ENCODE results near the gene AMZ1. TPM values are rescaled to one million over a fixed set of nuclear protein-coding genes. Genes with fewer than 3 reads are reported as not detected.

Gene AMZ1
- total RNA-seq, 2 experiments from 2014 or later: 0.17 TPM

DNA sequence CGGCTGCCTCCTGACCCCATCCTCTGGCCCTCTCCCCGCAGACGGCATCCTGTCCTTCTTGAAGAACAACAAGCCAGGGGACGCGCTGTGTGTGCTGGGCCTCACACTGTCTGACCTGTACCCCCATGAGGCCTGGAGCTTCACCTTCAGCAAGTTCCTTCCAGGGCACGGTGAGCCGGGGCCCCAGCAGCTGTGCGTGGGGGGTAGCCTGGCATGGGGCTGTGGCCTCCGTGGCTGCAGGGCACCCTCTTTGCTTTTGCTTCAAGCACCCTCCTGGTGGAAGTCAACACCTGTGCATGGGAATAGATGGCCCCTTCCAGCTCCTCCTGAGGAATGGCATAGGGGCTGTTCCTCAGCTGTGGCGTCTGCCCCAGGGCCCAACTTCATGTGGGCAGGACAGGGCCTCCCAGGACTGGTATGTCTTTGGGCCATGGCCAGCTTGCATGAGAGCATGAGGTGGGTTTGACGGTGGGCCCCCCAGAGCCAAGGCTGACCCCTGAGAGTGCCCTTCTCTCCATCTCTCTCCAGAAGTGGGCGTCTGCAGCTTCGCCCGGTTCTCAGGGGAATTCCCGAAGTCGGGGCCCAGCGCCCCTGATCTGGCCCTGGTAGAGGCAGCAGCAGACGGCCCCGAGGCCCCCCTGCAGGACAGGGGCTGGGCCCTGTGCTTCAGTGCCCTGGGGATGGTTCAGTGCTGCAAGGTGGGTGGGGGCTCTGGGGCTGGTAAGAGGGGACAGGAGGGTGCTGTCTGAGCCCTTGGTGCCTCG is 20.7 kb downstream of the AMZ1 start:
- POLR2A ChIA-PET: interaction anchor here (0.5 to 5.8 kb wide), 4 partner anchors 9 to 79 kb away, joined by 3 to 45 read pairs (median 10); no protein-coding TSS in a partner anchor
- no peak for DNase-seq
- Mint-ChIP-seq H3K4me1 (peaks cover 17% of the 10 kb centered on the region), H3K9me3 (no peaks in the 10 kb centered on the region), H3K27ac (no peak overlapping the region), H3K27me3 (peaks cover 58% of the 10 kb centered on the region), H3K4me3 (no peak overlapping the region), H3K36me3 (peaks cover 1% of the 10 kb centered on the region)
- ATAC-seq (ENCODE audit: low read depth): no peak

DNA sequence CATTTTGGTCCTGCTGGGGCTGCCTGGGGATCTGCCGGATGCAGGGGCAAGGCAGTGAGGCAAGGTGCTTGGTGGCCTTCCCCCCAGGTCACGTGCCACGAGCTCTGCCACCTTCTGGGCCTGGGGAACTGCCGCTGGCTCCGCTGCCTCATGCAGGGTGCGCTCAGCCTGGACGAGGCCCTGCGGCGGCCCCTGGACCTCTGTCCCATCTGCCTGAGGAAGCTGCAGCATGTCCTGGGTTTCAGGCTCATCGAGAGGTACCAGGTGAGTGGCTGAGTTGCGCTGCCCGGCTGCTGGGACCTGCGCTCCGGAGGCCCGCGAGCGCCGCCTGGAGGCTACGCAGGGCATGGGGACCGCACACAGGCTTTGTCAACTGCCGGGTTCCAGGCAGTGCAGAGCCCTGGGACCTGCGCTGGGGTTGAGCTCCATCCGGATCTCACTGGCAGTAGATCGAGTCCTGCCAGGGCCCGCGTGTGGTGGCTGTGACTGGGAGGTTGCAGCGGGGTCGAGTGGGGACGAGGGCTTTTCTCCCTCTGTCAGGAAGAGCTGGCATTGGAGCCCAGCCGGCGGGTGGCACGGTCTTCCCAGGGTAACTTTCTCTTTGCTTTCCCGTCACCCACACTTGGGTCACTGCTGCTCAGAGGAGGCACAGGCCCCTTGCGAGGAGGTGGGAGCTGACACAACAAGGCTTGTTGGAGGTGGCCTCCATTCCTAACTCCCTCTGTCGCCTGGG is 21.7 kb downstream of the AMZ1 start:
- Mint-ChIP-seq H3K27ac (no peak overlapping the region), H3K27me3 (peaks cover 62% of the 10 kb centered on the region), H3K4me3 (peak overlapping the region; percentile 44), H3K9me3 (no peaks in the 10 kb centered on the region), H3K4me1 (peaks cover 26% of the 10 kb centered on the region), H3K36me3 (peaks cover 1% of the 10 kb centered on the region)
- POLR2A ChIA-PET: interaction anchor here (0.6 to 5.8 kb wide), 6 partner anchors 9 to 78 kb away, joined by 3 to 45 read pairs (median 6); partner anchors contain the start of gene TTYH3
- ATAC-seq (ENCODE audit: low read depth): peak; percentile 91
- peak; percentile 89 for DNase-seq

DNA sequence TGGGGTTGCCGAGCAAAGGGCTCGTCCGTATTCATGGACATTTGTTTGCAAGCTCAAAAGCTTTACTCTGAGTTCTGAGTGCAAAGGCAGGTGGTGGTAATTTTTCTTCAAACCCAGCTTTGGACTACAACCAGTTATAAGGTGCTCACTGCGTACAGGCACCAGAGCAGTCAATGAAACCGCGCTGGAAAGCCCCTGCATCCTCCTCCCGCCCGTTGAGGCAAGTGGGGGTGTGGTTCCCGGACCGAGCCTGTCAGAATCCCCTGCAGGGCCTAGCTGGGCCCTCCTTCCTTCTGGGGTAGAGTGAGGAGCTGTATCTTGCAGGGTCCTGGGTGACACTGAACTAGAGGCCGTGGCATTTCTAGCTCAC is 22.3 kb downstream of the AMZ1 start:
- H3K27ac Mint-ChIP-seq: no peak overlapping the region
- H3K9me3 Mint-ChIP-seq: no peaks in the 10 kb centered on the region
- POLR2A ChIA-PET: interaction anchor here (0.6 to 5.8 kb wide), 7 partner anchors 9 to 188 kb away, joined by 3 to 45 read pairs (median 5); partner anchors contain the start of gene TTYH3
- ATAC-seq (ENCODE audit: low read depth) (no peak), DNase-seq (no peak)
- peak overlapping the region; percentile 44 for H3K4me3 Mint-ChIP-seq
- H3K36me3 Mint-ChIP-seq: peaks cover 1% of the 10 kb centered on the region
- peaks cover 61% of the 10 kb centered on the region for H3K27me3 Mint-ChIP-seq
- H3K4me1 Mint-ChIP-seq: peaks cover 31% of the 10 kb centered on the region

DNA sequence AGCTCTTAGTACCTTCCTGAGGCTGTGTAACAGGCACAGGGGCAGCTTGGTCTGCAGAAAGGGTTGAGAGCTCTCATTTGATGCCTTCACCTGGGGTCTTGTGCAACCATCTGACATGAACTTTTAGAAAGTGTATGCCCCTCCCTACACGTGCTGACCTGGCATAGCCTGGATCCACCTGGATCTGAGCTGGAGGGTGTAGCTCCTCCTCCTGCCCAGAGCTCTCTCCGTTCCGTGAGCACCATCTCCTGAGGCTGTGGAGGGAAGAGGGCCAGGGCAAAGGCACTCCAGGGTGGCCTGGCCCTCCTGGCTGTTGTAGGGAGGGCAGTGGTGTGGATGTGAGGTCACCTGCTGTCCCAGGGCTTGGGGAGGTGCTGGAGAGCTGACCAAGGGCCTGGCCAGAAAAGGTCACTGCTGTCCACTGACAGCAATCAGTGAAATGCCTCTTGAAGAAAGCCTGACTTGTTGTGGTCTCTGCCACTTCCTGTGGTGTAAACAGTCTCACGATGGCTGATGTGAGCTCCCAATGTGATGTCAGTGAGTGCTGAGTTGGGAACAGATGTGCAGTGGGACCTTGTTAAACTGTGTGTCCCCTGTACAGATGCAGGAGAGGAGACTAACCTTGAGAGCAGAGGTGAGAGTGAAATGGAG is 23.0 kb downstream of the AMZ1 start:
- Mint-ChIP-seq H3K27me3 (peaks cover 56% of the 10 kb centered on the region), H3K36me3 (peaks cover 1% of the 10 kb centered on the region), H3K4me1 (peaks cover 39% of the 10 kb centered on the region), H3K9me3 (no peaks in the 10 kb centered on the region), H3K4me3 (peak overlapping the region; percentile 62), H3K27ac (peak overlapping the region; percentile 73)
- peak; percentile 51 for ATAC-seq (ENCODE audit: low read depth)
- DNase-seq: peak; percentile 55
- POLR2A ChIA-PET: interaction anchor here (0.7 to 5.8 kb wide), 8 partner anchors 8 to 203 kb away, joined by 3 to 45 read pairs (median 4); no protein-coding TSS in a partner anchor

DNA sequence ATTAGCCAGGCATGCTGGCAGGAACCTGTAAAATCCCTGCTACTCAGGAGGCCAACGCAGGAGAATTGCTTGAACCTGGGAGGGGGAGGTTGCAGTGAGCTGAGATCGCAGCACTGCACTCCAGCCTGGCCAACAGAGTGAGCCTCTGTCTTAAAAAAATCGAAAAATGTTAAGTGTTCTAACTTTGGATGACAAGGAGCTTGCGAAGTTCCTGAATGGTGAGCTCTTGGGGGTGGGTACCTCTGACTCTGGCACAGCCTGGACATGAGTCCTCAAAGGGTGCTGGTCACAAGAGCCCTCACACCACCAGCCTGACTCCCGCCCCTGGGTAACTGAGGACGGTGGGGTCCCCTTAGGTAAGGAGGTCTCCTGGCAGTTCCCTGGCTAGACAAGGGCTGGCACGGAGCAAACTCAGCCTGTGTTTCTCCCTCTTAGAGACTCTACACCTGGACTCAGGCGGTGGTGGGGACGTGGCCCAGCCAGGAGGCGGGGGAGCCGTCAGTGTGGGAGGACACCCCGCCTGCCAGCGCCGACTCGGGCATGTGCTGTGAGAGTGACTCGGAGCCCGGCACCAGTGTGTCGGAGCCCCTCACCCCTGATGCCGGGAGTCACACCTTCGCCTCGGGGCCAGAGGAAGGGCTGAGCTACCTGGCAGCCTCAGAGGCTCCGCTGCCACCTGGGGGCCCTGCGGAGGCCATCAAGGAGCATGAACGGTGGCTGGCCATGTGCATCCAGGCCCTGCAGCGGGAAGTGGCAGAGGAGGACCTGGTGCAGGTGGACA is 24.1 kb downstream of the AMZ1 start:
- POLR2A ChIA-PET: interaction anchor here (0.7 to 5.8 kb wide), 3 partner anchors 9 to 67 kb away, joined by 4 to 45 read pairs (median 12); no protein-coding TSS in a partner anchor
- H3K4me1 Mint-ChIP-seq: peaks cover 44% of the 10 kb centered on the region
- no peak overlapping the region for H3K27ac Mint-ChIP-seq
- H3K27me3 Mint-ChIP-seq: peaks cover 57% of the 10 kb centered on the region
- no peaks in the 10 kb centered on the region for H3K9me3 Mint-ChIP-seq
- H3K4me3 Mint-ChIP-seq: no peak overlapping the region
- ATAC-seq (ENCODE audit: low read depth) (no peak), DNase-seq (no peak)
- peaks cover 1% of the 10 kb centered on the region for H3K36me3 Mint-ChIP-seq

DNA sequence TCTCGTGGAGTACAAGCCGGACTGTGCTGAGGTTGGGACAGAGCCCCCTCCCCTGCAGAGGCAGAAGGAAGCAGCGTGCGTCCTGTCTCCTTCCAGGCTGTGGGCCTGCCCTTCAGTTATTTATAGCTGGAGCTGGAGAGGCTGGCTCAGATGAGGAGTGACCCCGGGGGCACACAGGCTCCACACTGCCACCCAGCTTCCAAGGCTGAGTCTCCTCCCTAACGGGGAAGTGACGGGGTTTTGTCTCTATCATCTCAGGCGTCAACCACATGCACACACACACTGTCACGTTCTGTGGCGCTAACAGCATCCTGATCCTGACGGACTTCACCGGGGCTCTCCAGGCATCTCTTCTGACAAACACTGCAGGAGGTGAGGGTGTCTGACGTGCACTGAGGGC is 25.4 kb downstream of the AMZ1 start:
- Mint-ChIP-seq H3K27ac (no peak overlapping the region), H3K27me3 (peaks cover 49% of the 10 kb centered on the region), H3K9me3 (no peaks in the 10 kb centered on the region), H3K4me1 (peaks cover 46% of the 10 kb centered on the region), H3K36me3 (peaks cover 1% of the 10 kb centered on the region), H3K4me3 (no peak overlapping the region)
- no peak for DNase-seq
- ATAC-seq (ENCODE audit: low read depth): no peak
- POLR2A ChIA-PET: no interaction called here

DNA sequence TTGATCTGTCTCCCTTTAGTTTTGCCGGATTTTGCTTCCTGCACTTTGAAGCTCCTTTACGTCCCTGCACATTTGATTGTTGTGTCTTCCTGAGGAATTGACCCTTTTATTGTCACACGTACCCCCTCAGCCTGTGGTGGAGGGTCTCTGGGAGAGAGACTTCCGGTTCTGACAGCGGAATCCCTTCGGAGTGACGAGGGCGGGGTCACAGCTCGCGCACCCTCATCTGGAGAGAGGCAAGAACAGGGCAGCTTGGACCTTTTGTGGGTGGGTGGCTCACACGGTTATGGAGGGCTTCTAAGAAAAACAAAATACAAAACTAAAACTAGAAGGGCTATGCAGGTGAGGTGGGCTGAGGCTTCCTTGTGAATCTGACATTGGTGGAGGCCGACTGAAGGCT is 26.0 kb downstream of the AMZ1 start:
- H3K4me3 Mint-ChIP-seq: no peak overlapping the region

DNA sequence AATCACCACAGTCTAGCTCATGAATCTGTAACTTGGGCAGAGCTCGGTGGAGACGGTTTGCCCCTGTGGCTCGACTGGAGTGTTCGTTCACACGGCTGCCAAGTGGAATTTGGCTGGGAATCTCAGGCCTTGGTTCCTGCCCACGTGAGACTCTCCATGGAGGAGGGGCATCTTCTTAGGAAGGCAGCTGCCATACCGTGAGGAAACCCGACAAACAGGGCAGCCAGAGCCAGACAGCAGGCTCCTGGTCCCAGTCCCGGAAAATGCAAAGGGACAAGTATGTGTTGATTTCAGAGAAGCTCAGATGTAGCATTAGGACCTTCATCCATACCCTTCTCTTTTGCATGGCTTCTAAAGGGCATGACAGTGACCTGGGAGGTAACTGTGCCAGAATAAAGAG is 26.6 kb downstream of the AMZ1 start:
- POLR2A ChIA-PET: interaction anchor here (0.6 kb wide), 1 partner anchor 30 kb away, joined by 4 read pairs; no protein-coding TSS in a partner anchor
- H3K27ac Mint-ChIP-seq: peak overlapping the region; percentile 47

More for the DNA sequence above, 26.0 kb downstream of the AMZ1 start:
- Mint-ChIP-seq H3K27me3 (peaks cover 50% of the 10 kb centered on the region), H3K4me1 (peaks cover 51% of the 10 kb centered on the region), H3K36me3 (peaks cover 1% of the 10 kb centered on the region), H3K9me3 (no peaks in the 10 kb centered on the region), H3K27ac (no peak overlapping the region)
- POLR2A ChIA-PET: interaction anchor here (0.6 kb wide), 1 partner anchor 29 kb away, joined by 4 read pairs; no protein-coding TSS in a partner anchor
- ATAC-seq (ENCODE audit: low read depth): no peak
- no peak for DNase-seq

DNA sequence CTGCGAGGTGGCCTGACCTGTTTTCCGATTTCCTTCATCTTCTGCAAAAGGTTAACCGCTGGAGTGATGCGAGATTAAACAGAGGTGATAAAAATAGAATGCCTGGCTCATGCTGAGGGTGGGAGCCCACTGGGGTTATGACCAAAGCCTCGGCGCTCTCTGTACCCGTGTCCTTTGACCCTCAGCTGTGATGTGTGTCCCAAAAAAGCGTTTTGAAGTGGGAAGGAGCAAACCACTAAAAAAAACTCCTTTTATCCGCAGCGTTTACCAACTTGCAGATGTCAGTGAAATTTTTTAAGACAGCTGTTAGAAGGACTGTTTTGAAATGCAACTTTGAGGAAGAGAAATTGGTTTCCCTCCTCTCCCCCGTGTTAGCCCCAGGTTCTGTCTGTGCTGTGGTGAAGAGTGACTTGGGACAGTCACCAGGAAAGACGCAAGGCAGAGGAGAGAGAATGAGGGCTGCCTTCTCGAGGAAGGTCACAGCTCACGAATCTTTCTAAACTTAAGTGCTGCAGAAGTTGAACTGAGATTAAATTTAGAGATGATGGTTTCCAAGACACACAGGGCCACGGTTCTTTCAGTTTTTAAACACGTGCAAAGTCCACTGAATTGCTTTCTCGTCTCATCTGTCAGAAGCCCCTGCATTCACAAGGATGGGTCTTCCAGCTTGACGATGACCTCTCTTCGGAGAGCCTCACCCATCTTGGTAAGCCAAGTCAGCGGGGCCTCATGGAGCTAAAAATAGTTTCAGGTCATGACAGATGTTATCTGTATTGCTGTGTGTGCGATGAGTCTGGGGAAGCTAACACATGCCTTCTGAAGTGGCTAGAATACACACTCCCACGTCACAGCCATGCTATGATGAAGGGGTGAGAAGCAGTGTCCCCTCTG is 27.6 kb downstream of the AMZ1 start:
- Mint-ChIP-seq H3K9me3 (no peaks in the 10 kb centered on the region), H3K4me1 (peaks cover 48% of the 10 kb centered on the region), H3K27me3 (peaks cover 48% of the 10 kb centered on the region), H3K4me3 (peak overlapping the region; percentile 51), H3K27ac (peak overlapping the region; percentile 49), H3K36me3 (peaks cover 1% of the 10 kb centered on the region)
- ATAC-seq (ENCODE audit: low read depth): peak; percentile 38
- POLR2A ChIA-PET: interaction anchor here (1.1 kb wide), 1 partner anchor 17 kb away, joined by 7 read pairs; no protein-coding TSS in a partner anchor
- DNase-seq: no peak

More for the DNA sequence above, 26.6 kb downstream of the AMZ1 start:
- H3K9me3 Mint-ChIP-seq: no peaks in the 10 kb centered on the region
- ATAC-seq (ENCODE audit: low read depth) (no peak), DNase-seq (no peak)
- H3K36me3 Mint-ChIP-seq: peaks cover 1% of the 10 kb centered on the region
- peak overlapping the region; percentile 51 for H3K4me3 Mint-ChIP-seq
- peaks cover 50% of the 10 kb centered on the region for H3K27me3 Mint-ChIP-seq
- H3K4me1 Mint-ChIP-seq: peaks cover 53% of the 10 kb centered on the region

DNA sequence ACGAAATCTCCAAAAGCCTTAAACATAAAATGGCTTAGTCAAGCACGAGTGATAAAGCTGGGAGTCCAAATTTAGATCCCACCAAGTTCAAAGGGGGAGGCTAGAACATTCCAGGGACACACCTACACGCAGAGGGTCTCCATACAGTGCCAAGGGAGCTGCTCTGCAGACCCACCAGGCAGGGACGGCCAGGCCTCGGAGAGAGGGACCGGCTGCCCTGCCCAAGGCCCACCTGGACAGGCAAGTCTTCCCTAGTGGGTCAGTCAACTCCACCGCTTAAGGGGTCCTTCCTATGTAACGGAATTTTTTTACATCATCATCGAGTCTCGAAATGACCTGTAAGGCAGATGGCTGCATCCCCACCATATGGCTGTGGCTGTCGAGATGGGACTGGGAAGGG is 28.5 kb downstream of the AMZ1 start:
- no peak for ATAC-seq (ENCODE audit: low read depth)
- Mint-ChIP-seq H3K27ac (no peak overlapping the region), H3K4me3 (peak overlapping the region; percentile 40)

DNA sequence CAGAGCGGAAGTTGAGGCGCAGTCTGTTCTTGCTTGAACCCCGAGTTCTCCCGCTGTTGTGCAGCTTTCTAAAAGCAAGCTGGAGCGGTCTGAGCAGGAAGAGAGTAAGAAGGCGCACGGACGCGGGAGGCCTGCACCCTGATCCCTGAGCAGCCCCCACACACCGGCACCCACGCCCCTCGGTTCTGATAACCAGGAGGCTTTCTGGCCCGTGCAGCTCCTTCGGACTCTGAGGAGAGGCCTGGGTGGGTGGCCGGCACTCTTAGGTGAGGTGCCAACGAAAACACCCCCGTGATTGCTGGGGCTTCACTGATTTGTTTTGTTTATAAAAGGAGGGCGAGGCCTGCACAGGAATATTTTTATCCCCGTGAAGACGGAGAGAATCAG is 28.9 kb downstream of the AMZ1 start:
- Mint-ChIP-seq H3K4me3 (peak overlapping the region; percentile 40), H3K27ac (no peak overlapping the region), H3K27me3 (peaks cover 43% of the 10 kb centered on the region), H3K9me3 (no peaks in the 10 kb centered on the region), H3K4me1 (peaks cover 44% of the 10 kb centered on the region), H3K36me3 (peaks cover 1% of the 10 kb centered on the region)
- DNase-seq (no peak), ATAC-seq (ENCODE audit: low read depth) (no peak)
- POLR2A ChIA-PET: no interaction called here

More for the DNA sequence above, 28.5 kb downstream of the AMZ1 start:
- H3K4me1 Mint-ChIP-seq: peaks cover 44% of the 10 kb centered on the region
- peaks cover 44% of the 10 kb centered on the region for H3K27me3 Mint-ChIP-seq
- POLR2A ChIA-PET: interaction anchor here (1.1 kb wide), 1 partner anchor 18 kb away, joined by 7 read pairs; no protein-coding TSS in a partner anchor
- no peaks in the 10 kb centered on the region for H3K9me3 Mint-ChIP-seq
- DNase-seq: no peak
- H3K36me3 Mint-ChIP-seq: peaks cover 1% of the 10 kb centered on the region
